ENCODE data around the gene RAB40C. TPM values are rescaled to one million over a fixed set of nuclear protein-coding genes. Genes with fewer than 3 reads are reported as not detected.

RAB40C gene
- total and polyA plus RNA-seq, 4 donors = 6.1 to 11.0 (median 9.2) TPM

GRCh38 chr16:659618-660017, 69.8 kb downstream of the RAB40C start:
- Histone ChIP-seq H3K36me3 (ENCODE audit: control insufficient read depth in 4 of 4, insufficient read depth in 3 of 4, low read depth in 1 of 4, low read length in 3 of 4) (peaks cover 0 to 6% (median 1%) of the 10 kb centered on the region in 4 donors), H3K27me3 (ENCODE audit: control insufficient read depth in 4 of 4, insufficient read depth in 4 of 4, low read length in 3 of 4) (no peaks in the 10 kb centered on the region), H3K27ac (ENCODE audit: low read depth in 1 of 2, low read length in 2 of 2) (no peak overlapping the region), H3K9me3 (ENCODE audit: control insufficient read depth in 4 of 4, low read length in 3 of 4) (no peaks in the 10 kb centered on the region), H3K4me3 (ENCODE audit: low read depth in 1 of 3, low read length in 3 of 3) (no peak overlapping the region), H3K4me1 (ENCODE audit: control insufficient read depth in 4 of 4, insufficient read depth in 4 of 4, low read length in 3 of 4) (peaks cover 10 to 22% (median 15%) of the 10 kb centered on the region in 4 donors), H3K9ac (ENCODE audit: low read depth in 1 of 2, low read length in 2 of 2) (no peak overlapping the region)
- WGBS = 92% methylated on average over 20 of the region's 20 CpGs
- no peak for TF ChIP-seq RXRA (IDR thresholded peaks at IDR 0.05)
- no peak for TF ChIP-seq GABPA (IDR thresholded peaks at IDR 0.05 in 1 of 2, conservative IDR thresholded peaks at IDR 0.05 in 1 of 2)
- no peak for TF ChIP-seq EGR1 (IDR thresholded peaks at IDR 0.05; ENCODE audit: low read depth in 2 of 2)
- no peak for TF ChIP-seq YY1 (IDR thresholded peaks at IDR 0.05)
- TF ChIP-seq SP1 (IDR thresholded peaks at IDR 0.05) = no peak
- no peak for TF ChIP-seq HNF4G (IDR thresholded peaks at IDR 0.05)
- TF ChIP-seq NR2F2 (IDR thresholded peaks at IDR 0.05) = no peak
- TF ChIP-seq RAD21 (IDR thresholded peaks at IDR 0.05) = no peak
- no peak for TF ChIP-seq HNF4A (conservative IDR thresholded peaks at IDR 0.05)
- TF ChIP-seq REST (IDR thresholded peaks at IDR 0.05) = no peak
- no peak for TF ChIP-seq CTCF (IDR thresholded peaks at IDR 0.05; ENCODE audit: low read depth, low read length, missing input control)
- TF ChIP-seq ZBTB33 (IDR thresholded peaks at IDR 0.05) = no peak
- no peak for TF ChIP-seq ATF3 (IDR thresholded peaks at IDR 0.05)
- no peak for TF ChIP-seq FOXA1 (IDR thresholded peaks at IDR 0.05)
- no peak for TF ChIP-seq MAX (IDR thresholded peaks at IDR 0.05)
- TF ChIP-seq FOXA2 (IDR thresholded peaks at IDR 0.05) = no peak
- TF ChIP-seq JUND (IDR thresholded peaks at IDR 0.05) = no peak
- TF ChIP-seq TAF1 (conservative IDR thresholded peaks at IDR 0.05) = no peak
- DNase-seq (ENCODE audit: low spot score) = no peak

Data from liver (tissue), 9 donors.